ENCODE measurements around the gene PNPLA7. TPM values are rescaled to one million over a fixed set of nuclear protein-coding genes. Genes with fewer than 3 reads are reported as not detected.

The PNPLA7 gene
- total and polyA plus RNA-seq, 2 of the 8 experiments (the other 6 are each of a cell fraction or from before 2014, with no cell fraction given), result 0.35 to 0.47 TPM

GRCh38 chr9:137475666-137476065 is 74.5 kb downstream of the PNPLA7 start:
- no peak overlapping the region for H3K9ac ChIP-seq (replicated peaks in 1 of 4; ENCODE audit: extremely low read depth in 1 of 4, low read depth in 3 of 4, low read length in 3 of 4)
- no peak overlapping the region for H3K56ac ChIP-seq (replicated peaks; ENCODE audit: insufficient read length, low read depth, low read length)
- no peak overlapping the region for H2BK20ac ChIP-seq (ENCODE audit: low read length)
- no peaks in the 10 kb centered on the region for H4K20me1 ChIP-seq (replicated peaks in 1 of 2; ENCODE audit: control insufficient read depth in 1 of 2, insufficient read depth in 2 of 2, low read length in 2 of 2)
- H3K27ac ChIP-seq (ENCODE audit: low read depth, low read length), result no peak overlapping the region
- H3K18ac ChIP-seq (ENCODE audit: extremely low read depth, low read length), result no peak overlapping the region
- no peak overlapping the region for H4K8ac ChIP-seq (ENCODE audit: extremely low read depth, insufficient read depth, low read length)
- FAIRE-seq, result no peak
- H4K5ac ChIP-seq (ENCODE audit: insufficient read length, low read depth, low read length), result no peak overlapping the region
- no peaks in the 10 kb centered on the region; a peak in 1 of 7 replicates for H3K27me3 ChIP-seq (replicated peaks in 1 of 4; ENCODE audit: control insufficient read depth in 3 of 4, extremely low read depth in 1 of 4, insufficient read depth in 3 of 4, low read length in 3 of 4)
- no peak overlapping the region for H2BK5ac ChIP-seq (ENCODE audit: low read depth, low read length)
- WGBS, 2 experiments (ENCODE audit: extremely low coverage in 1 of 2, insufficient coverage in 1 of 2, insufficient read length in 1 of 2, insufficient replicate concordance in 2 of 2, low coverage in 1 of 2, low lambda C conversion rate in 2 of 2, missing lambda C conversion rate in 1 of 2), result 79% methylated on average over 3 of the region's 3 CpGs; no CpG with 5 or more reads in 1 of the 2 experiments
- ChIA-PET CTCF (ENCODE audit: partially characterized antibody) (interaction anchor here (1.2 kb wide), 1 partner anchor 13 kb away, joined by 3 read pairs; no protein-coding TSS in a partner anchor), POLR2A (ENCODE audit: partially characterized antibody) (no interaction called here)
- no peak overlapping the region for H3K4me3 ChIP-seq (ENCODE audit: extremely low read depth in 1 of 4, insufficient read depth in 2 of 4, low read depth in 3 of 4, low read length in 4 of 4)
- no peaks in the 10 kb centered on the region for H3K23me2 ChIP-seq (ENCODE audit: low read depth, low read length)
- H2AK5ac ChIP-seq (ENCODE audit: low read depth, low read length), result no peak overlapping the region
- no peak overlapping the region for H3K23ac ChIP-seq (ENCODE audit: insufficient read length)
- H4K91ac ChIP-seq (replicated peaks; ENCODE audit: insufficient read length, low read length), result no peak overlapping the region
- H3K36me3 ChIP-seq (ENCODE audit: control insufficient read depth in 2 of 4, insufficient read depth in 4 of 4, low read length in 3 of 4), result no peaks in the 10 kb centered on the region
- no peaks in the 10 kb centered on the region for H3K79me2 ChIP-seq (ENCODE audit: control insufficient read depth in 1 of 2, insufficient read depth in 2 of 2, low read length in 2 of 2)
- no peak overlapping the region for H3K4ac ChIP-seq (replicated peaks; ENCODE audit: insufficient read length, low read depth, low read length)
- H3K4me1 ChIP-seq (replicated peaks in 1 of 4; ENCODE audit: control insufficient read depth in 3 of 4, insufficient read depth in 4 of 4, low read length in 3 of 4), result no peaks in the 10 kb centered on the region; a peak in 2 of 7 replicates
- H3K79me1 ChIP-seq (ENCODE audit: low read depth, low read length), result no peaks in the 10 kb centered on the region
- no peak overlapping the region for H2AFZ ChIP-seq (ENCODE audit: low read length)
- no peak overlapping the region for H2BK120ac ChIP-seq (replicated peaks; ENCODE audit: low read depth, low read length)
- H3K4me2 ChIP-seq (ENCODE audit: insufficient read depth in 1 of 2, low read depth in 2 of 2, low read length in 2 of 2), result no peak overlapping the region
- no peak overlapping the region for H2BK12ac ChIP-seq (ENCODE audit: low read depth, low read length)
- no peak overlapping the region for H3K14ac ChIP-seq (ENCODE audit: insufficient read length)
- no peak for DNase-seq (ENCODE audit: low read depth in 1 of 2, low spot score in 2 of 2)
- peaks cover 4 to 11% of the 10 kb centered on the region in 2 experiments; a peak in 3 of 4 replicates for H3K9me3 ChIP-seq (ENCODE audit: insufficient read depth in 2 of 2, low read depth in 1 of 2, low read length in 1 of 2)
- no peak for TF ChIP-seq E2F6 (IDR thresholded peaks at IDR 0.05)
- TF ChIP-seq CEBPB (IDR thresholded peaks at IDR 0.05; ENCODE audit: low read depth, low read length), result no peak
- TF ChIP-seq SP4 (IDR thresholded peaks at IDR 0.05; ENCODE audit: low read length), result no peak
- no peak for TF ChIP-seq CHD2 (IDR thresholded peaks at IDR 0.05; ENCODE audit: low read length)
- TF ChIP-seq NANOG (IDR thresholded peaks at IDR 0.05; ENCODE audit: insufficient read depth, low read depth, low read length, poor library complexity, severe bottlenecking), result no peak
- TF ChIP-seq KDM5A (IDR thresholded peaks at IDR 0.05; ENCODE audit: low read length), result no peak
- no peak for TF ChIP-seq MAFK (IDR thresholded peaks at IDR 0.05; ENCODE audit: low read depth, low read length)
- no peak for TF ChIP-seq ATF3 (IDR thresholded peaks at IDR 0.05; ENCODE audit: insufficient read depth, low read depth, low read length)
- no peak for TF ChIP-seq BACH1 (IDR thresholded peaks at IDR 0.05; ENCODE audit: low read length)
- no peak for TF ChIP-seq KDM1A (IDR thresholded peaks at IDR 0.05; ENCODE audit: borderline replicate concordance, low read length)
- TF ChIP-seq, protein P1, sequence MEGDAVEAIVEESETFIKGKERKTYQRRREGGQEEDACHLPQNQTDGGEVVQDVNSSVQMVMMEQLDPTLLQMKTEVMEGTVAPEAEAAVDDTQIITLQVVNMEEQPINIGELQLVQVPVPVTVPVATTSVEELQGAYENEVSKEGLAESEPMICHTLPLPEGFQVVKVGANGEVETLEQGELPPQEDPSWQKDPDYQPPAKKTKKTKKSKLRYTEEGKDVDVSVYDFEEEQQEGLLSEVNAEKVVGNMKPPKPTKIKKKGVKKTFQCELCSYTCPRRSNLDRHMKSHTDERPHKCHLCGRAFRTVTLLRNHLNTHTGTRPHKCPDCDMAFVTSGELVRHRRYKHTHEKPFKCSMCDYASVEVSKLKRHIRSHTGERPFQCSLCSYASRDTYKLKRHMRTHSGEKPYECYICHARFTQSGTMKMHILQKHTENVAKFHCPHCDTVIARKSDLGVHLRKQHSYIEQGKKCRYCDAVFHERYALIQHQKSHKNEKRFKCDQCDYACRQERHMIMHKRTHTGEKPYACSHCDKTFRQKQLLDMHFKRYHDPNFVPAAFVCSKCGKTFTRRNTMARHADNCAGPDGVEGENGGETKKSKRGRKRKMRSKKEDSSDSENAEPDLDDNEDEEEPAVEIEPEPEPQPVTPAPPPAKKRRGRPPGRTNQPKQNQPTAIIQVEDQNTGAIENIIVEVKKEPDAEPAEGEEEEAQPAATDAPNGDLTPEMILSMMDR (IDR thresholded peaks at IDR 0.05; ENCODE audit: control extremely low read depth in 1 of 3, insufficient read depth in 1 of 3, low read depth in 1 of 3, low read length in 3 of 3), result no peak
- H2BK15ac ChIP-seq (ENCODE audit: low read length), result no peak overlapping the region

Measured in H1 (cell line).